NCI-H1048 (cell line): ENCODE results near the gene RASAL1.
"Not testable (repeated sequence)": the region's sequence is repeated elsewhere in the genome, so short reads cannot be mapped to it uniquely, and the experiment has no call there.

Source experiments
- DNase-seq: peaks from one replicate; lab custom pipeline; 2025; lab: John Stamatoyannopoulos, UW

Gene RASAL1

DNA sequence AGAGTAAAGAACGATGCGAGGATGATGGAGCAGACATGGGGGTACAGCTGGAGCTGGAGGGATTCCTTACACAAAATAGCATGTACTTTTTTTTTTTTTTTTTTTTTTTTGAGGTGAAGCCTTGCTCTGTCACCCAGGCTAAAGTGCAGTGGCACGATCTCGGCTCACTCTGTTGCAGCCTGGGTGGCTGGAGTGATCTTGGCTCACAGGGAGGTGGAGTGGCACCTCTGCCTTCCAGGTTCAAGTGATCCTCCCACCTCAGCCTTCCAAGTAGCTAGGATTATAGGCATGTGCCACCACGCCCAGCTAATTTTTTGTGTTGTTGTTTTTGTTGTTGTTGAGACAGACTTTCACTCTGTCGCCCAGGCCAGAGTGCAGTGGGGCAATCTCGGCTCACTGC, 5.1 kb upstream of the RASAL1 start:
- DNase-seq, result no peak

DNA sequence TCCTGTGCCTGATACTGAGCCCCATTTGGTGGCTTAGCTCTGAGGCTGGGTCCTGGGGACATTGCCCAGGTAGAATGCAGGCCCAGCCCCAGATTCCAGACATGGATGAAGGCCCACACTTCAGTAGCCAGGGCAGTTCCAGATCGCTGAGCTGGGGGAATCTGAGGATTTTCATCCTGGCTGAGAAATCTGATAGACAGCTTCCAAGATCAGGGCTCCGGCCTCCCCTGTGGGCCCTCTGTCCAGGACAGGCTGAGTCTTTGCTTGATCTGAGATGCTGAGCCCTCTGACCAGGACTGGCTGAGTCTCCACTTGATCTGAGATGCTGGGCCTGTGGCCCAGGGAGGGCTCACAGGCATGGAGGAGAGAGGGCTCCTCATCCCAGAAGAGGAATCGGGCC, 3.3 kb upstream of the RASAL1 start:
- no peak for DNase-seq

- no peak for DNase-seq
Observed at GRCh38 chr12:113137861-113138783, 2.6 kb upstream of the RASAL1 start.

GRCh38 chr12:113136990-113137511, 1.5 kb upstream of the RASAL1 start:
- no peak for DNase-seq

- no peak for DNase-seq
Observed at GRCh38 chr12:113136128-113136989, 798 bp upstream of the RASAL1 start.

- no peak for DNase-seq
Observed at GRCh38 chr12:113134521-113134951, 1.0 kb downstream of the RASAL1 start.

- no peak for DNase-seq
Observed at GRCh38 chr12:113134071-113134470, 1.5 kb downstream of the RASAL1 start.

GRCh38 chr12:113133666-113134065, 1.9 kb downstream of the RASAL1 start:
- no peak for DNase-seq

DNA sequence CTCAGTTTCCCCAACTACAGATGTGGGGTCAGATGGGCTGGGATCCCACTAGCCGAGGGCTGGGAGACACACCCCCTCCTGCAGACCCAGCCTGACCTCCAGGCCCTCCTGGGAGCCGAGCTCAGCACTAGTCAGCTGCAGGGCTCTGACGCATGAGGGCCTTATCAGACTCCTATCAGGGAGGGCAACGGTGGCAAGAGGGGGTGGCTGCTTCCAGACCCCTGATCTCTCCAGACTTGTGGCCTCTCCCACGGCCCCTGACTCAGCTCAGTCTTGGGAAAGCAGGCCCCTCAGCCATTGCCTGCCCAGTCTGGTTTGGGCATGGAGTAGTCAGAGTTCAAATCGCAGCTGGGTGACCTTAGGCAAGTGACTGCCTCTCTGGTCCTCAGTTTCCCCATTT, 2.5 kb downstream of the RASAL1 start:
- DNase-seq, result no peak

- DNase-seq, result no peak
Observed at GRCh38 chr12:113131556-113131955, 4.0 kb downstream of the RASAL1 start.

DNA sequence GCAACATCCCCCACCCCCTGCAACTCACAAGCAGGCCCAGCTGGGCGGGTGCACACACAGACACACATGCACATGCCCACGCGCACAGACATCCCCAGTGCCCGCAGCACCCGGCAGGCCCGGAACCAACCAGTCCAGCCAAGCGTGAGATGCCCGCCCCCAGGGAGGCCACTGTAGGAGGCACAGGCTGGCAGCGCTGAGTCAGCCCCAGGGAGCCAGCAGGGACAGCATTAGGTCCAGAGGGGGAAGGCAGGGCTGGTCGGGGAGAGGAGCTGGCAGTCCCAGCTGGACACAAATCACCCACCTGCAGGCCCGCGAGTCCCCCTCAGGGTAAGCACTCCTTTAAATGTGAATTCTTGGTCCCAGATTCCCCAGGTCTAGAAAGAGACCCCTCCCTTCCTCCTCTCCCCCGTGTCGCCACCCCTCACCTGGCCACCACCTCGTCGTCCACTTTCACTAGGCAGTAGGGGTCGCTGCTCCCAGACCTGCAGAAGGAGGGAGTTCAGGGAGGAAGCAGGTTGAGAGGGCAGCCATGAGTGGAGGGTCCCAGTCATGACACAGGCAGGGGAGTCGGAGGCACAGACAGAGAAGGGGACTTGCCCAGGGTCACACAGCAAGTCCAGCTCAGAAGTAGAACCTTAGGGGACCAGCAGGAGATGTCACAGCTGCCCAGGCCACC, 5.0 kb downstream of the RASAL1 start:
- no peak for DNase-seq

DNA sequence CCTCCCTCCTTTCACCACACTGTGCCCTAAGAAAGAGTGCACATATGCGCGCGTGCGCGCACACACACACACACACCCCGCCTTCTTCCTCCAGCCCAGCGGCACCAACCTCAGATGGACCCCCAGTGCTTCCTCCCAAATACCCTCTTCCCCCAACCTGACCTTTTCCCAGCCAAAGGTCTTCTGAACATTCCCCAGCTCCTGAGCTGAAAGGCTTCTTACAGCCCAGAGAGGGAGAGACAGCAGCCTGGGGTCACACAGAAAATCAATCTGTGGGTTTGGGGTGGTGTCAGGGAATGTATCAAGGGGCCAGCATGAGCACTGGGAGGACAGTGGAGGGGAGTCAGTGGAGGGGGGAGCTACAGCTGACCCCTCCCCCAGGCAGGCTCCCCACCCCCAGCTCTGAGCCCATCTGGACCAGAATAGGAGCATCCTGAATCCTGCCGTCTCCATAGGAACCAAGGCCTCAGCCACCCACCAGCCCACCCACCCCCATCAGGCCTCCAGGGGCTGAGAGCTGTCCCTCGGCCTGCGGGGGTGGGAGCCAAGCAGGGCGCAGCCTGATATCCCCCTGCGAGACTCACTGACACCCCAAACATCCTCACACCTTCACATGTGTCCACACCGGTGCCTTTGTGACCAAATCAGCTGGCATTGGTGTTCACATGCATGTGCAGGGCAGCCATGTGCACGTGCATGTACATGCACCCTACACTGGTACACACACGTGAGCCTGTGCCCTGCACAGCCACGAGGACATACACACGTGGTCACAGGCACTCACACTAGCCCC, 5.7 kb downstream of the RASAL1 start:
- DNase-seq, result no peak

GRCh38 chr12:113128802-113129663, 6.5 kb downstream of the RASAL1 start:
- no peak for DNase-seq

GRCh38 chr12:113127791-113128199, 7.8 kb downstream of the RASAL1 start:
- no peak for DNase-seq

- DNase-seq, result no peak
Observed at GRCh38 chr12:113120670-113121370, 14.7 kb downstream of the RASAL1 start.

- DNase-seq, result no peak
Observed at GRCh38 chr12:113119980-113120669, 15.4 kb downstream of the RASAL1 start.

- DNase-seq, result no peak
Observed at GRCh38 chr12:113118142-113118541, 17.4 kb downstream of the RASAL1 start.

DNA sequence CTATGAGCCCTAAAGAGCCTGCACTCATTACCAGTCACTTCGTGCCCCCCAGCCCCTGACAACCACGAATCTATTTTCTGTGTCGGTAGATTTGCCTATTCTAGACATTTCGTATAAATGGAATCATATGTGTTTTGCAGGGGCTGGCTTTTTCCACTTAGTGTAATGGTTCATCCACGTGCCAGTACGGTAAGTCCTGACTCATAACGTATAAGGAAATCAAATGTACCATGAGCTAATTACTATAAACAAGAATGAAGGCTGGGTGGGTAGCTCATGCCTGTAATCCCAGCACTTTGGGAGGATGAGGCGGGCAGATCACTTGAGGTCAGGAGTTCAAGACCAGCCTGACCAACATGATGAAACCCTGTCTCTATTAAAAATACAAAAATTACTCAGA, 17.9 kb downstream of the RASAL1 start:
- not testable (repeated sequence) for DNase-seq

- DNase-seq, result no peak
Observed at GRCh38 chr12:113116875-113117274, 18.7 kb downstream of the RASAL1 start.
